Sigmoid colon (tissue), 4 donors: ENCODE results near the gene ANKRD33B.

ENCODE experiments used
- CTCF ChIP-seq, 4 experiments: fragments of 450-650 bp in 3 of 4; fragments of 200-600 bp in 1 of 4; IDR thresholded peaks; one replicate each; pipeline ENCODE4 v1.5.1; 2016 to 2019; ENCODE audit warnings: antibody characterized with exemption in 4 of 4, mild to moderate bottlenecking in 3 of 4, moderate library complexity in 2 of 4
- POLR2A ChIP-seq, 2 donors: fragments of 450-650 bp; IDR thresholded peaks; one replicate each; pipeline ENCODE4 v1.6.1; 2016; ENCODE audit warnings: antibody characterized with exemption in 2 of 2, mild to moderate bottlenecking in 2 of 2, moderate library complexity in 2 of 2
- POLR2AphosphoS5 ChIP-seq, 4 donors: sonication (generic); formaldehyde crosslinking; IDR thresholded peaks; one replicate each; pipeline ENCODE4 v1.6.1; 2017; ENCODE audit warnings: antibody characterized with exemption in 4 of 4

- TF ChIP-seq CTCF (IDR thresholded peaks at IDR 0.05), result no peak
- no peak for TF ChIP-seq POLR2A (IDR thresholded peaks at IDR 0.05)
- no peak for TF ChIP-seq POLR2AphosphoS5 (IDR thresholded peaks at IDR 0.05)
Observed at GRCh38 chr5:10682801-10683525, 119.1 kb downstream of the ANKRD33B start.
